Endodermal cell (in vitro differentiated cells): ENCODE data around the gene ZNF76. TPM values are rescaled to one million over a fixed set of nuclear protein-coding genes. Genes with fewer than 3 reads are reported as not detected.
A peak's percentile ranks its signal among the peaks of the same experiment; 100 is the strongest.

ENCODE experiments used
- DNase-seq: peaks from one replicate; pipeline ENCODE4 v3.0.0-alpha.2; 2017
- H3K27ac ChIP-seq: 2 replicates; pipeline ENCODE4 v1.5.1; 2013; ENCODE audit warnings: mild to moderate bottlenecking, low read depth, low read length, moderate library complexity
- H3K27me3 ChIP-seq: 2 replicates; pipeline ENCODE4 v1.6.1; 2013; ENCODE audit warnings: mild to moderate bottlenecking, low read length, moderate library complexity; ENCODE audit not compliant: insufficient read depth, control insufficient read depth, poor library complexity, severe bottlenecking
- H3K36me3 ChIP-seq: 2 replicates; pipeline ENCODE4 v1.7.0; 2013; ENCODE audit warnings: mild to moderate bottlenecking, low read length, moderate library complexity; ENCODE audit not compliant: control insufficient read depth, insufficient read depth
- H3K4me1 ChIP-seq: one replicate; pipeline ENCODE4 v1.7.0; 2013; ENCODE audit warnings: low read length; ENCODE audit not compliant: control insufficient read depth, insufficient read depth
- H3K4me3 ChIP-seq: 2 replicates; pipeline ENCODE4 v1.5.1; 2013; ENCODE audit warnings: mild to moderate bottlenecking, low read length, moderate library complexity
- H3K9ac ChIP-seq: 2 replicates; pipeline ENCODE4 v1.6.1; 2013; ENCODE audit warnings: mild to moderate bottlenecking, low read length, moderate library complexity; ENCODE audit not compliant: poor library complexity, severe bottlenecking; ENCODE audit errors: extremely low read depth
- H3K9me3 ChIP-seq: 2 replicates; pipeline ENCODE4 v1.6.1; 2013; ENCODE audit warnings: mild to moderate bottlenecking, low read length, moderate library complexity; ENCODE audit not compliant: control insufficient read depth
- H3K27ac Mint-ChIP-seq: 2 replicates; pipeline ENCODE4 v1.8.0; 2020; ENCODE audit warnings: mixed read lengths
- H3K27me3 Mint-ChIP-seq: 2 replicates; pipeline ENCODE4 v1.8.0; 2021; ENCODE audit warnings: mild to moderate bottlenecking, mixed read lengths; ENCODE audit not compliant: insufficient read depth
- H3K36me3 Mint-ChIP-seq: 2 replicates; pipeline ENCODE4 v1.8.0; 2020; ENCODE audit warnings: low read depth, mixed read lengths
- H3K4me1 Mint-ChIP-seq: 2 replicates; pipeline ENCODE4 v1.8.0; 2020; ENCODE audit warnings: mixed read lengths
- H3K4me3 Mint-ChIP-seq: 2 replicates; pipeline ENCODE4 v1.8.0; 2020; ENCODE audit warnings: mild to moderate bottlenecking, moderate library complexity, mixed read lengths
- H3K9me3 Mint-ChIP-seq: 2 replicates; pipeline ENCODE4 v1.8.0; 2020; ENCODE audit warnings: mild to moderate bottlenecking, mixed read lengths
- CTCF ChIP-seq: fragments of 200-600 bp; sonication (generic); conservative IDR thresholded peaks from 2 replicates; pipeline ENCODE4 v1.5.0; 2021; ENCODE audit warnings: antibody characterized with exemption, mild to moderate bottlenecking
- WGBS, 2 experiments: methylation state at CpG; one replicate each; pipeline versions ENCODE4 v1.1.5 to v1.1.7; 2013; ENCODE audit warnings: missing lambda C conversion rate in 2 of 2, mixed read lengths in 1 of 2; ENCODE audit not compliant: insufficient coverage in 1 of 2, insufficient read length in 1 of 2; 5-methylcytosine and 5-hydroxymethylcytosine counted together
- total RNA-seq, 2 donors: library from RNA; stranded (reverse); fragmentation: NEBNext Ultra II Directional in 1 of 2; extraction: Animal tissue kit (Norgen Biotek cat#: 25700) in 1 of 2; gene quantifications; 2 replicates in 1 of 2; 3 replicates in 1 of 2; pipeline ENCODE4 v1.2.1, GENCODE V29; 2021

ZNF76 gene
- total RNA-seq, 2 donors from 2014 or later: 39.0 to 42.9 TPM

GRCh38 chr6:35259948-35260590 is 534 bp downstream of the ZNF76 start:
- Histone ChIP-seq H3K4me3 (peak overlapping the region; percentile 94), H3K4me1 (peaks cover 27% of the 10 kb centered on the region), H3K36me3 (no peaks in the 10 kb centered on the region), H3K27ac (peak overlapping the region; percentile 83), H3K9me3 (no peaks in the 10 kb centered on the region), H3K9ac (peak overlapping the region; percentile 73), H3K27me3 (no peaks in the 10 kb centered on the region)
- peak; percentile 97 for DNase-seq
- H3K27ac Mint-ChIP-seq: peak overlapping the region; percentile 98
- H3K36me3 Mint-ChIP-seq: peaks cover under 1% of the 10 kb centered on the region
- 0 to 9% methylated on average over 5 to 22 of the region's 23 CpGs for WGBS, 2 experiments
- no peak for TF ChIP-seq CTCF
- H3K9me3 Mint-ChIP-seq: no peaks in the 10 kb centered on the region
- peaks cover 43% of the 10 kb centered on the region for H3K4me1 Mint-ChIP-seq
- H3K4me3 Mint-ChIP-seq: peak overlapping the region; percentile 93
- H3K27me3 Mint-ChIP-seq: no peaks in the 10 kb centered on the region

- Mint-ChIP-seq H3K27me3 (no peaks in the 10 kb centered on the region), H3K36me3 (no peaks in the 10 kb centered on the region), H3K27ac (peak overlapping the region; percentile 98), H3K4me1 (peaks cover 43% of the 10 kb centered on the region), H3K4me3 (peak overlapping the region; percentile 93), H3K9me3 (no peaks in the 10 kb centered on the region)
- peaks cover 27% of the 10 kb centered on the region for H3K4me1 ChIP-seq
- H3K9ac ChIP-seq: peak overlapping the region; percentile 73
- WGBS, 2 experiments: 90 to 94% methylated on average over 5 of the region's 6 CpGs
- H3K4me3 ChIP-seq: peak overlapping the region; percentile 94
- no peak for TF ChIP-seq CTCF
- DNase-seq: no peak
- no peaks in the 10 kb centered on the region for H3K36me3 ChIP-seq
- H3K27ac ChIP-seq: no peak overlapping the region
- no peaks in the 10 kb centered on the region for H3K27me3 ChIP-seq
- no peaks in the 10 kb centered on the region for H3K9me3 ChIP-seq
Measured at GRCh38 chr6:35260591-35261570, 1.3 kb downstream of the ZNF76 start.

- H3K4me3 Mint-ChIP-seq: no peak overlapping the region
- Histone ChIP-seq H3K36me3 (no peaks in the 10 kb centered on the region), H3K9ac (no peak overlapping the region), H3K9me3 (no peaks in the 10 kb centered on the region), H3K4me1 (peaks cover 32% of the 10 kb centered on the region), H3K27ac (no peak overlapping the region), H3K27me3 (no peaks in the 10 kb centered on the region), H3K4me3 (peak overlapping the region; percentile 14)
- TF ChIP-seq CTCF: no peak
- no peak for DNase-seq
- H3K27ac Mint-ChIP-seq: peak overlapping the region; percentile 71
- 83% methylated on average over 1 of the region's 2 CpGs; no CpG with 5 or more reads in 1 of the 2 experiments for WGBS, 2 experiments
- no peaks in the 10 kb centered on the region for H3K27me3 Mint-ChIP-seq
- peaks cover 46% of the 10 kb centered on the region for H3K4me1 Mint-ChIP-seq
- no peaks in the 10 kb centered on the region for H3K9me3 Mint-ChIP-seq
- no peaks in the 10 kb centered on the region for H3K36me3 Mint-ChIP-seq
Measured at GRCh38 chr6:35262596-35262995, 3.1 kb downstream of the ZNF76 start.
